NCI-H2029 (cell line): Measurements from ENCODE around the gene RAB6B.

Source experiments
- DNase-seq: peaks from one replicate; lab custom pipeline; 2025; lab: John Stamatoyannopoulos, UW

RAB6B gene

DNA sequence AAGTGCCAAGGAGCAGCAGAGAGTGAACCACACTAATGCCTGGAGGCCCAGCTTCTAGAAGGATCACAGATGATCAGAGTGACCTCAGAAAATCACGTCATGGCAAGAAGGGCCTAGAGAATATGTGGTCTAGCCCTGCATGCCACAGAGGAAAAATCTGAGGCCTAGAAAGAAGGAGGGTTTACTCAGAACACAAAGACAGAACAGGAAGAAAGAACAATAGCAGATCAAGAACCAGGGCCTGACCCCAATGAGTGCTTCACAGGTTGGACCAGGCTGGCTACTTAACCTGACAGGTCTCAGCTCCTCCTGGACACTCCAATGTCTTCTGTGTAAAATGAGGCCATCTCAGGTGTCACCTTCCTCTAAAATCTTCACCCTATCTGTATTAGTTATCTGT is 14.2 kb downstream of the RAB6B start:
- DNase-seq: no peak

DNA sequence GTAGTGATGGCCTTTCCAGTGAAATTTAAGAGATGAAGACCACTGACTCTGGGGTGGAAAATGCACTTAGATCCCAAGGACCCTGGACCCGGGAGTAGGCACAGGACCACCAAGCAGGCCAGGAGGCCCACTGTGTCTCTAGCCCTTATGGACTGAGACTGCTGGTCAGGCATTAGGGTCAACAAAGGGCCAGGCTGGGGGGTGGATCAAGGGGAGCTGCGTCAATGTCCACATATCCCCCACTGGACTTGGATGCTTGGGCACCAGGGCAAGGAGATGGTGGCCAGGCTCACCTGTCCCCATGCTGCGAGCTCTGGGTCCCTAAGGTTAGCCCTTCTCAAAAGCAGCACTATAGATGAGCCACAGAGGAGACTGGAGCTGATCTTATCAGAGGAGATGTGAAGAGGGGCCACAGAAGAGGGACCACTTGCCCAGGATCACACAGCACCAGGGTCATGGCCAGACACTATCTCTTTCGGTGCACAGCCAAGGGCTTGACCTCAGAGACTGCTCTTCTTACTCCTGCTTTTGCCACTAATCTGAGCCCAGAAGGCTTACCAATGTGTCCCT is 14.7 kb downstream of the RAB6B start:
- no peak for DNase-seq

DNA sequence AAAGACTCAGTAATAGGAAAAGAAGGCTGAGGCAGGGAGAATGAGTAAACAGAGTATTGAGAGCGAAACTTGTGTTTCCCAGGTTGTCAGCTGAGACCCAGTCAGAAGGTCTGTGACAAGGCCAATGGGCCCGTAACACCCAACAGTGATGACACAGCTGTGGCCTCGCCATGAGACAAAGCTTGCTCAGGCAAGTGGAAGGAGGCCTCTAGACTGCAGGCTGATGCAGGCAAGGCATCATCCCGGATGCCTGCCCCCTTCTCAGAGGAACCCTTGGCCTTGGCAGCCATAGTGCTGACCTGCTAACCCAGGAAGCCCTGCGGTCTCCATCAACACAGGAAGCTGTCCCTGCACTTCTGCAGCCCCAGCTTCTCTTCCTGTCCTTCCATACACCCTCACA is 15.4 kb downstream of the RAB6B start:
- no peak for DNase-seq

DNA sequence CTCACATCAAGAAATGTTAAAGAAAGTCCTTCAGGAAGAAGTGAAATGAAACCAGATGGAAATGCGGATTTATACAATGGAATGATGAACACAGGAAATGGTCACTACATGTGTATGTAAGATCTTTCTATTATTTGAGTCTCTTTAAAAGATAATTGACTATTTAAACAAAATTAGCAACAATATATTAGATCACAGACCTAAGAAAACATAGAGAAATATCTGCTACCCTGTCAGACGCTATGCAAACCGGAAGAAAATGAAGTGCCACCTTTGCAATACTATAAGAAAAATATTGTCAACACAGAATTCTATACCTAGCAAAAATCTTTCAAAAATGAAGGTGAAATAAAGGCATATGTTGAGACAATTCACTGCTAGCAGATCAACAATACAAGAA is 17.2 kb downstream of the RAB6B start:
- DNase-seq: no peak

DNA sequence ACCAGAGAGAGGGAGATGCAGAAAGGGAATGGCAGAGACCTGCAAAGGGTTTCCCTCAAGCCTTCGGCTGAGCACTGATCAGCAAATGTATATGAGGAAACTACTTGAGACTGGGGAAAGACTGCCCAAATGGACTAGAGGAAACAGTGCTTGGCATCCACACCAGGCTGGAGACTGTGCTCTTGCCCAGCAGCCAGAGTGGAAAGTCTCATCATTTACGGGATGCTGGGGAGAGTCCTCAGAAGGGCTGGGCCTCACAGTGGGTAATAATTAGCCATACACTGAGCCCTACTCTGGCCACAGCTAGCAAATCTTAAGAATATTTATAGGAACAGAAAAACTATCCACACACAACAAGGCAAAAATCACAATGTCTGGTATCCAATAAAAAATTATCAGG is 18.5 kb downstream of the RAB6B start:
- no peak for DNase-seq

DNA sequence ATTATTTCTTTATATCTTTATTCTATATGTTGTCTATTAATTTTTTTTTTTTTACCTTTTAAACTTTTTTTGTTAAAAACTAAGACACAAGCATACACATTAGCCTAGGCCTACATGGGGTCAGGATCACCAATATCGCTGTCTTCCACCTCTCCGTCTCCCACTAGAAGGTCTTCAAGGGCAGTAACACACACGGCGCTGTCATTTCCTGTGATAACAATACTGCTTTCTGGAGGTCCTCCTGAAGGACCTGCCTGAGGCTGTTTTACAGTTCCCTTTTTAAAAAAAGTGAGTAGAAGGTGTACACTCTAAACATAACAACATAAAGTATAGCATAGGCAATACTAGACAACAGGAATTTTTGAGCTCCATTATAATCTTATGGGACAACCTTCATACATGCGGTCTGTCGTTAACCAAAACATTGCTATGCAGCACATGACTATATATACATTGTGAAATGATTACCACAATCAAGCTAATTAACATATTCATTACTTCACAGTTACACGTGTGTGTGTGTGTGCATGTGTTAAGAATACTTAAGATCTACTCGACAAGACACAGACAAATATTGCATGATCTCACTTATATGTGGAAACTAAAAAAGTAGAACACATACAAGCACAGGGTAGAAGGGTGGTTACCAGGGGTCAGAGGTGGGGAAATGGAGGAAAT is 20.8 kb downstream of the RAB6B start:
- DNase-seq: no peak

DNA sequence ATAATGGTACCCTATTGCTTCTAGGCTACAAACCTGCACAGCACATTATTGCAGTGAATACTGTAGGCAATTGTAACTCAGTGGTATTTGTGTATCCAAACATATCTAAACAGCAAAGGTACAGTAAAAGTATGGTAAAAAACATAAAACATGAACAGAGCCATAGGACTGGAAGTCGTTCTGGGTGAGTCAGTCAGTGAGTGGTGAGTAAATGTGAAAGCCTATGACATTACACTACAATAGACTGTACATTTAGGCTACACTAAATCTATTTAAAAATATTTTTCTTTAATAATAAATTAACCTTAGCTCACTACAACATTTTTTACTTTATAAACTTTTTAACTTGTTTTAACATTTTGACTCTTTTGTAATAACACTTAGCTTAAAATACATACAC is 21.3 kb downstream of the RAB6B start:
- no peak for DNase-seq

DNA sequence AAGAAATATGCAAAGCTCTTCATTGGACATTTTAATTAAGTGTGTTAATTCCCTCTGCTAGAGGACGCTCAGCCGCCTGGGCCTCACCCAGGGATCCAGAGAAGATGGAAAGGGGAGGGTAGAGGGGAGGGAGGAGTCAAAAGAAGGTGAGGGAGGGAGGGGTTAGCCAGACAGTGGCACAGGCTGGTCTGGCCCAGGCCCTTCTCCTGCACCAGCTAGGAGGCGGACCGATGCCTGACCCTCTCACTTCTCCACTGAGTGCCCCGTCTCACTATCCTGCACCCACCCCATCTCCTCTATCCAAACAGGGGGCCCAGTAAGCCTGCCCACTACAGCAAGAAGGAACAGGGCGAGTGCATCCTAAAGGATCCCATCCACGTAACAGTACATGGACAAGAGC is 22.9 kb downstream of the RAB6B start:
- no peak for DNase-seq

DNA sequence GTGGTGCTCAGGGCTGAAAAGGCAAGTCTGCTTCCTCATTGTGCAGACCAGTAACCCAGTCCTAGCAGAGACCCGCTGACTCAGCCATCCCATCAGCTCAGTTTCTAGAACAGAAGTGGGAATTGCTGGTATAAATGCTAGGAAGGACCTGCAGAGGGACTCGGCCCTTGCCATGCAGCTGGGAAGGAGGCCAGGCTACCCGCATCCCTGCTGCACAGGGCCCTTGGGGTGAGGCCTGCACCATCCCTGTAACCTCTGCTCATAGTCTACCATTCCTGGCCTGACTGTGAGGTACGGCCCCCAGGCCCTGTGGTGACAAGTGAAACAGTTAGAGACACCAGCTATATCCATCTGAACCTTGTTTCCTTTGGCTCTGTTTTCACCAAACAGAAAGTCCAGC is 23.5 kb downstream of the RAB6B start:
- no peak for DNase-seq

DNA sequence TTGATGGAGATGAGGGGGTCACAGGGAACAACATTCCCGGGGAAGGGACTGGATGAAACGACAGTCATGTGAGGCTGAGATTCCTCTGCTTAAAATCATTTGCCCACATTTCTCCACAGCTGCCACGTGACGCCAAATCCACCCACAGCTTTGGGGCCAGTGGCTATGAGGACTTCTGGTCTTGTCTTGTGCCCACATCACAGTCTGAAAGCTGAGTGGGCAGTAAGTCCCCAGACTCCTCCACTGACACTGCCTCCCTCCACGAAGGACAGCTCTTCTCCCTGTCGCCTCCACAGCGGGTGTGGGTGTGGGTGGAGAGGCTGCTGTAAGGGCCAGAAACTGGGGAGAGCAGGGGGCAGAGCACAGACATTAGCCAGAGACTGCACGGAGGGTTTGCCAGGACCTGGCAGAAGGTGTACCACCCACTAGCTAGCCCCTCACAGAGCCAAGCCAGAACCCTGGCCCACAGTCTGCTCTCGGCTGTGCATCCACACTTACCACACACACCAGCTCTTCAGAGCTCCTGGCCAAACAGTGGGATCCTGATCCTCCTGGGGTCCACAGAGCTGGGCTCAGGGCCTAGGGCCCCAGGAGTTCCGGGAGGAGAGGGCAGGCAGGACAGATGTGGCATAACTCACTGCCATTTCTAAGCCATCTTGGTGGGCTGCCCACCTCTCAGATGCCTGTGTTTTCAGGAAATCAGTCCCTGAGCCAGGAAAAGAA is 24.2 kb downstream of the RAB6B start:
- no peak for DNase-seq

DNA sequence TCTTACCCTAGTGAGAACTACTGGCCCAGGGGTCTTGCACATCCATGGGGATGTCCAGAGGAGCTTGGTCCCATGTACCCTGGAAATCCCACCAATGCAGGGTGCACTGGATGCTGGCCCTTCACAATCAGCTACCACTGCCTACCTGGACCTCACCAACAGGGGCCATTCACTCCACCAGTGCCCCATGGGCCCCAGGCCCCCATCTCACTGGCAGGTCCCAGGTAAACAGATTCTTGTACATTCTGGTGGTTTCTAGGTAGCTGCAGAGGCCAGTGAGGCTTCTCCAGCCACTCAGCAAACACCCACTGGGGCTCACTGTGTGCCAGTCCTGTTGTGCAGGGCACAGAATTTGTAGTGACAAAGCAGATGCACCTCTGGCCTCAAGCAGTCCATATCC is 24.9 kb downstream of the RAB6B start:
- DNase-seq: no peak

DNA sequence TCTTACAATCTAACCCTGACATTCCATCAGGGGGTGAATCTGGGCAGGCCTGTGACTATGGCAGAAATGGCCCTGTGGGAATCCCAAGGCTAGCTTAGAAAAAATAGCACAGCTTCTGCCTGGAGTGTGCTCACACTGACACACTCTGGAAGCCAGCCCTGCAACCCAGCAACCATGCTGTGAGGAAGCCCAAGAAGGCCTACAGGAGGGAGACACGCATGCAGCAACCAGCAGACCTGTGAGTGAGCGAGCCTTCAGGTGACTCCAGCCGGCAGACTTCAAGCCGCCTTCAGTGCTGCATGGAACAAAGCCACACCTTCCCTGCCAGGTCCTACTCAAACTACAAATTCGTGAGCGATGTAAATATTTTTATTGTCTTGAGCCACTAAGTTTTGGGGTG is 26.1 kb downstream of the RAB6B start:
- DNase-seq: no peak

DNA sequence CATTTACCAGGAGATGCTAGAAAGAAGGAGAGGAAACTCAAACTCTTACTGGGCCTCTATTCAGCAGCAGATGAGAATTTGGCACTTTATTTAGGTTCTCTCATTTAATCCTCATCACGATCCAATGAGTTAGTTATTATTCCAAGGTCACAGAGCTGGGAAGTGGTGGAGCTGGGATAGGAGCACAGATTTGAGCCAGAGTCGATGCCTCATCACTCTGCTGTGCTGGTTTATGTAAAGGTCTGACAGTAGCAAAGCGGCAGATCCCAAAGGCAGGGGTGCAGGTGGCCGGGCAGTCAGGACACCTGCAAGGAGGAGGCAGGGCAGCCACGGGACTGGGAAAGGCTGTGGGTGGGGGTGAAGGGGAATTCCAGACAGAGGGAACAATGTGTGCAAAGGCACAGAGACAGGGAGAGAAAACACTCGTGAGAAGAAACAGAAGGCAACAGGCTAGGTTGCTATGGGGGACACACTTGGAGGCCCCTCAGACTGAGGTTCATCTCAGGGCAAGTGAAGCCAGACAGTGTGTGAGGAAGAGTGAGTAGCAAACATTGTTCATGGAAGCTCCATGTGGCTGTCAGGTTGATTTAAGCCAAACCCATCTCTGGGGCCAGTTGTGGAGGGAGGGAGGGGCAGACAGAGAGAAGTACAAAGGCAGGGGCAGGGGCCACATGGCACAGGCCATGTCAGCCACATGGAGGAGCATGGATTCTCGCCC is 26.8 kb downstream of the RAB6B start:
- no peak for DNase-seq

DNA sequence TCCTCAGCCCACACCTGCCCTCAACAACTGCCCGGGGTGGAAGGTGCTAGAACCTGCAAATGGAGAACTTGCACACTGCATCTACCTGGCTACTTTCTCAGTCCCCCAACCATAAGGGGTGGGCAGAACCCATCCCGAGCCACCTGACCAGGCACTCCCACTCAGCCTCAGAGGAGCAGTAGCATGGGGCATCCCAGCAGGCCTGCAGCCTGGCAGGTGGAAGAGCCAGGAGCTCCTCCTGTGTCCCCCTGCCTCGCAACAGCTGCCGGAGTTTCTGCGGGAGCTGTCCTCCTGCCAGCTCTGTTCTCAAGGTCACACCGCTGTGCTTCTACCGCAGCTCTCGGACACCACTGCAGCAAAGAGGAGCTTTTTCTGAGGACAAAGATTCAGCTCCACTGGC is 27.5 kb downstream of the RAB6B start:
- no peak for DNase-seq

DNA sequence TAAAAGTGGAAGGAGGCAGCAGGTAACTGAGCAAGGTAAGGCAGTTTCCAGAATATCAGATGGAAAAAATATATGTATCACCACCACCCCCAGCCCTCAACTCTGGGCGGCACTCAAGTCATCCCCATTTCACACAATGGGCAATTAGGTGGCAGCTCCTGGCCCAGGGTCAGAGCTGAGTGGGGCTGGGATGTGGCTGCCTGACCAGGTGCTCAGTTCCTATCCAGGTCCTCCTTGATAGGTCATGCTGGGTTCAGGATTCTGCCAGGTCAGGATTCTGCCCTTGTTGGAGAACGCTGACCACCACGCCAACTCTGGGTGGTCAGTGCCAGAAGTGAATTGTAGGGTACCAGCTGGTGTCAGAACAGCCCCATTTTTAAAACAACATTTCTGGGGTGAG is 29.5 kb downstream of the RAB6B start:
- DNase-seq: no peak

DNA sequence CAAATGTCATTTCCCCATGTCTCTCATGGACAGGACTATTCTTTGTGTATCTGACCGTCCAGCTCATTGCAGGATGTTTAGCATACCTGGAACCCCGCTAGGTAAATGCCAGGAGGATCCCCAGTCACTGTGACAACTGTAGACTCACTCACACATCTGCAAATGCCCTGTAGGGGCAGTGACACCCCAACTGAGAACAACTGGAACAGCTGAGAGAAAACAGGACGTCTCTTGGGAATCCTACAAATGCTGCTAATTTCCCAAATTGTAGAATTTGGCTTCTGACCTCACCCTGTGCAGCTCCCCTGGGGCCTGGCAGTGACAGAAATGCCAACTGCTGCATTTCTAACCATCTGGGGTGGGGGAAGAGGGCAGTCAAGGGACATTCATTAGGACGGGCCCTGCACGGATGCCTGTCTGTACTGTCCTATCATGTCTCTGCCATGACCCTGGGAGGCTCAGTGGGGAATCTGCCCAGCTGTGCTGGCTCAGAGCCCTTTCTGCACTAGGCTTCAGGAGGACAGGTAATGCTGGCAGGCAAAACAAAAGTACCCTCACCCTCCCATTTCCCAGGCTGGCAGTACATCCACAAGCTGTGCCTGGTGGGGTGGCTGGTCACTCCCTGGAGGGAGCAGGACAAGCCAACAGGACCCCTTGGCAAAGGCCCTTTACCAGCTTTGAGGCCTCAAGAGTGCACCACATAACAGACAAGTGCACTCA is 30.4 kb downstream of the RAB6B start:
- no peak for DNase-seq

DNA sequence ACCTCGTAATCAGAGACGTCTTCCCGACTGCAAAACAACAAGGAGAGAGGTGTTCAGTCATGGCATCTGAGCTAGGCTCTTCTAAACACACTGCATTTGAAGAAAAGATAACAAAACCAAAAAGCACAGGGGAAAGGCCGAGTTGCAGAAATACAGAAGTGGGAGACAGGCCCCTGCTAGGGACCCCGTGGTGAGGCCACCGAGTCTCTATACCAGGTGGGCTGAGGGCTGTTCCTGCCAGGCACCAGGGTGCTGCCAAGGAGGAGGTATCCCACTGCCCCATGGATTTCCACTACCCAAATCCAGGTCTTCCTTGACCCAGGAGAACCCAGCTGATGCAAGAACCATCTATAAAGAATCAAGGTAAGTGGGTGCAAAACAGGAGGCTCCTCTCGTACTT is 31.1 kb downstream of the RAB6B start:
- DNase-seq: no peak

DNA sequence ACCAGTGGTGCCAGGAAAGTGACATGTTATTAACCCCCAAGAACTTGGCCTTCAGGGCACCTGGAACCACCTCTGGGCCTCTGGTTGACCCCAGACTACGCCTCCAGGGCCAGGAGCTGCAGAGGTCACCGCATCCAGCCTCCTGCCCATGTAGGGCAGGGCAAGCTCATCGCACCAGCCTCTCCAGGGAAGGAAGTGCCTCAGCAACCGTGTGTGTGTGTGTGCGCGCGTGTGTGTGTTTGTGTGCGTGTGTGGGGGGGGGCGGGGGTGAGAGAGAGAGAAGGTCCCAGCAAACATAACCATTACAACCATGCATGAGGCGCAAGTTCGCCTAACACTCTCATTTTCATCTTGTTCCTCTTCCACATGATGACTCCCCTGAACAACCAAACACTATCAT is 31.8 kb downstream of the RAB6B start:
- DNase-seq: no peak

DNA sequence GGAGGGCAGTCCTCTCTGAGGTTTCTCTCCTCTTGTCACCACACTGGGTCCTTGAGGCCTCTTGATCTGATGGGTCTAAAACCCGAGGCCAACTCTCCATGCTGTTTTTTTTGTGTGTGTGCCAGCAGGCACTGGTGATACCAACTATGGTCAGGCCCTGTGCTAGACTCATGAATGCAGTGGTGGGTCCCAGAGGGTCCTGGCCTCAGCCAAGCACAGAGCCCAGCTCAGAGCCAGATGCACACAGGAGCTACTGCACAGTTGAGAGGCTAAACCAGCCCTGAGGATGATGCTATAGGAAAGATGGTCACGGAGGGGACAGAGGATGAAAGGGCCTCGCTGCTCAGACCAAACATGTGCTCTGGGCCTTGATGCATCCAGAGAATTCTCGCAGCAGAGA is 33.5 kb downstream of the RAB6B start:
- DNase-seq: peak; percentile 70

DNA sequence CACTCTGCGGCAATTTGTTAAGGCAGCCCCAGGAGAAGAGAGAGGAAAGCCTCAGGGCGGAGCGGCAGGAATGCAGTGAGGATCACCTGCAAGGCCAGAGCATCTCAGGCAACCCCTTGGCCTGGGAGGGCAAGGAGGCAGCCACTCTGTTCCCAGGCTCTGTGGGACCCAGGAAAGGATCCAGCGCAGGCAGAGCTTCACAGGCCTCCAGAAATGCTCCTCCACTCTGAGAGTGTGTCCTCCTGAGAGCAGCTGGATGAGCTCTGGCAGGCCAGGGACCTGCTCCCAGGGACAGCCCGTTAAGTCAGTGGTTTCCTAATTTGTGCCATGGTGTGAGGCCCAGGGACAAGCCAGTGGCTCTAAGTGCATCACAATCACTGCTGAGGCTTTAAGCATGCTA is 35.2 kb downstream of the RAB6B start:
- no peak for DNase-seq

DNA sequence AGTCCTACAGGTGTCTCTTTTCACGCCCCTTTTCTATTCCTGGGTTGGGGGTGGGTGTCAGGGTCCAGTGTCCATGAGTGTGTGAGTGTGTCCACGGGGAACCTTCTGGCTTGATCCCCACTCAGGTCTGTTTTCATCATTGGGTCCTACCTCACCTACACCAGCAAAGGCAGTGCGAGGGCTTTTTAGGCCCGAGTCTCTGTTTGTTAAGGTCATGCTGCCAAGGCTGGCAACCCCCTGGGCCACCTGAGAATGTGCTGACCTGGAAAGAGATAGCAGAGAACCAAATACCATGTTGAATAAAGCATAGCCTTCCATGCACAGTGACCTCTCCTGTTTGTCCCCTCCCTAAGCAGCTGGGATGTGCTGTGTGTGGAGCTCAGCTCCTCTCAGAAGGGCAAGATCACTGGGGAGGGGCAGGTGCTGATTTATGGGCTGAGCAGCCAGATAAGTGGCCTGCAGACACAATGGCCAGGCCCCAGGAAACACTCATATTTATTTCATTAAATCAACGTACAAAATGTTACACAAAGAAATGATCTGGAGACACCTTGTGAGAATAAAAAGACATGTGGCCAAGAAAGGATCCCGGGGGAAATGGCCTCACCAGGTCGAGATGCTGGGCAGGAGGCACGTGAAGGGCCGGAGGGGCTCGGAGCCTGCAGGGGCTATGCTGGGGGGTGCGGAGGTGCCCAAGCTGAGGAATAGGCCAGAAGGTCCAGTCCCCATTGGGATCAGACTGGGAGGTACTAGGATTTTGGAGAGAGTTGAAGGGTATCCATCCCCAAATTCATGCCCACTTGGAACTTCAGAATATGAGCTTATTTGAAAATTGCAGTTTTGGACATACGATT is 36.1 kb downstream of the RAB6B start:
- DNase-seq: peak; percentile 2
